Muscle of leg (tissue), 9 donors: ENCODE measurements around the gene CLIP4. TPM values are rescaled to one million over a fixed set of nuclear protein-coding genes. Genes with fewer than 3 reads are reported as not detected.

Experiments
- polyA plus RNA-seq, 8 donors: library from polyadenylated mRNA; unstranded; fragments of 120-200 nt; gene quantifications; one replicate each; pipeline versions ENCODE4 v1.2.1 to v1.2.3, GENCODE V29; 2013; ENCODE audit warnings: inconsistent platforms in 1 of 8, low replicate concordance in 1 of 8; ENCODE audit not compliant: insufficient read length in 8 of 8, insufficient read depth in 1 of 8
- total RNA-seq: library from RNA; stranded (reverse); fragments of 120-200 nt; gene quantifications from one replicate; pipeline ENCODE4 v1.2.4, GENCODE V29; 2013

The CLIP4 gene
- total and polyA plus RNA-seq, 9 donors = 10.8 to 18.7 (median 12.9) TPM

Other genes starting within 250 kb of the CLIP4 start
- gene TRMT61B, start 245.1 kb upstream of the CLIP4 start, total RNA-seq = 9.4 TPM
- 10 to 100 TPM; 10.0 to 15.1 (median 11.2) TPM for gene TRMT61B, start 245.1 kb upstream of the CLIP4 start, polyA plus RNA-seq
- gene WDR43, start 220.7 kb upstream of the CLIP4 start, total RNA-seq = 37.3 TPM
- gene WDR43, start 220.7 kb upstream of the CLIP4 start, polyA plus RNA-seq = 10 to 100 TPM; 21.4 to 36.9 (median 30.1) TPM
- 1.2 TPM for gene TOGARAM2, start 134.1 kb upstream of the CLIP4 start, total RNA-seq
- gene TOGARAM2, start 134.1 kb upstream of the CLIP4 start, polyA plus RNA-seq = 1 to 10 TPM in 7 of 8 donors, under 1 TPM in 1; 0.52 to 3.8 (median 1.6) TPM
- 0.09 TPM for gene PCARE, start 40.9 kb upstream of the CLIP4 start, total RNA-seq
- gene PCARE, start 40.9 kb upstream of the CLIP4 start, polyA plus RNA-seq = under 1 TPM; 0.12 to 0.53 (median 0.22) TPM